H54 (cell line): ENCODE measurements around the gene TMEM233.

ENCODE experiments used
- DNase-seq: peaks from one replicate; pipeline ENCODE4 v3.0.0; 2011; ENCODE audit warnings: low spot score, mixed read lengths; ENCODE audit not compliant: insufficient read length
- FAIRE-seq: peaks from 3 replicates; lab custom pipeline; 2011; peaks lifted over from hg19 to GRCh38; lab: Jason Lieb, UNC
- POLR2A ChIP-seq: IDR thresholded peaks from 2 replicates; pipeline ENCODE4 v1.6.1; 2011; ENCODE audit warnings: low read depth, mild to moderate bottlenecking, low read length

TMEM233 gene

DNA sequence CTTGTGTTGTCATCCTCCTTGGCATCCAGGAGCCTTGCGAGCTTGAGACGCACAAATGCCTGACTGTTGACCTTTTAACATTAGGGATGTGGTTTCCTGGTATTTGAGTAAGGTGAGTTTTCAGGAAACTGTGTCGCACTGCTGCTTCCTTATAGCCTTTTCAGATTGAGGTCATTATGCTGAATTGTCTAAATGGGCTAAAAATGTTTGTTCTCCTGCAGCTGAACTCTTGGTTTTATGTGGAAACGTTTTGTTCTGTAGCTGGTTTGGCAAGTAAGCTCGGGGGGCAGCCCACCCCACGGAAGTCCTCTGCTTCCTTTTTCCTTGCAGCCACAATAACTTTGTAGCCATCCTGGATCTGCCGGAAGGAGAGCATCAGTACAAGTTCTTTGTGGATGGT is 80.1 kb downstream of the TMEM233 start:
- TF ChIP-seq POLR2A, result no peak
- FAIRE-seq, result no peak
- DNase-seq, result no peak

DNA sequence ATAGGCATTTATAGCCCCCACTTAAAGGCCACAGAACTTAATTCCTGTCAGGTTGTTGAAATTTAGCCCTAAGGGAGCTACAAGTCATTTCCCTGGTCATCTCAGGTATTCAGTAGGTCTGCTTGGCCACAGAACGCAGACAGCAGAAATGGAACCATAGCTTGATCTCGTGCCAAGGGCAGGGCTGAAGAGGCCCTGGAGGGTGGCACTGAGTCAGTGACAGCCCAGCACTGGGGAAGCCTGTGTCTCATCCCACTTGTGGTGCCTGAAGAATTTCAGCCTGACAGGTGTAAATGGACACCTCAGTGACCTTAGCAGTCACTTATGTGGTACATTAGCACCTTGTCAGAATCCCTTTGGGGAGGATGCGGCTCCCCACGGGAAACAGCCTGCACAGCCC is 81.0 kb downstream of the TMEM233 start:
- FAIRE-seq, result no peak
- TF ChIP-seq POLR2A, result no peak
- no peak for DNase-seq

DNA sequence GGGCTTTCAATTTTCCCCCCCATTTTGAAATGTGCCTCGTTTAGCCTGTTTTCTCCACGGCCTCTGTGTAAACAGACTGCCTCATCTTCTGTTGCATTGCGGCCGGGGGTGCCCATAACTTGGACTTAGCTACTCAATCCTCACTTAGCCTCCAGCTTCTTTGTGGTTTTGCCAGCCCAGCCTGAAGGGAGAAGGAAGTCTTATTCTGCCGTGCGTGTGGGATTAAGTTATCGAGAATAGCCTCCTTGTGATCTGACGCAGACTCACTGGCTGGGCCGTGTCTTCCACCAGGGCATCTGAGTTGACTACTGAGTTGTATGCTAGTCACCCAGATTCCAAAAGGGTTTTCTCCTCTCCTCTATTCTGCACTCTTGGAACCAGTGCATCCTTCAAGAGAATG is 82.4 kb downstream of the TMEM233 start:
- TF ChIP-seq POLR2A, result no peak
- no peak for DNase-seq
- FAIRE-seq, result no peak

DNA sequence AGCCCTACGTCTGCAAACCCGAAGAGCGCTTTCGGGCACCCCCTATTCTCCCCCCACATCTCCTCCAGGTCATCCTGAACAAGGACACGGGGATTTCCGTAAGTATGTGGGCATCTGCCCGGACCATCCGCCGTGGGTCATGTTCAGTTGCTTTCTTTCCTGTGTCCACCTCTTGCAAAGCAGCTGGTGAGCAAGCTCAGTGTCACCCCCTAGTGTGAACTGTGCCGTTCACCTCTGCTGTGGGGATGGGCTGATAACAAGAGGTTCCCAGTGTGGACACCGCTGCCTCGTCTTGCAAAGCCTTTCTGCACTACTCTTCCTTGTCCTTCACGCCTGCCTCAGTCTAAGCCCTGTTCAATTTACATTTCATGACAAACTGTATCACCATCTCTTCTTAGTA is 83.0 kb downstream of the TMEM233 start:
- DNase-seq (no peak), FAIRE-seq (no peak)

DNA sequence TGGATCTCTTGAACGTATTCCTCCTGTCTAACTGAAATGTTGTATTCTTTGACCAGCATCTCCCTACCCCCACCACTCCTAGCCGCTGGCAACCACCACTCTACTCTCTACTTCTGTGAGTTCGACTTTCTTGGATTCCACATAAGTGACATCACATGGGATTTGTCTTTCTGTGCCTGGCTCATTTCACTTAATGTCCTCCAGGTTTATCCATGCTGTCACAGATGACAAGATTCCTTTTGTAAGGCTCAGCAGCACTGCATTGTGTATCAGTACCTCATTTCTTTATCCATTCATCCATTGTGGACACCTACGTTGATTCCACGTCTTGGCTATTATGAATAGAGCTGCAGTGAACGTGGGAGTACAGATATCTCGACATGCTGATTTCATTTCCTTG is 84.9 kb downstream of the TMEM233 start:
- FAIRE-seq (no peak), DNase-seq (no peak)
- no peak for TF ChIP-seq POLR2A

More for the DNA sequence above, 83.0 kb downstream of the TMEM233 start:
- TF ChIP-seq POLR2A, result no peak

DNA sequence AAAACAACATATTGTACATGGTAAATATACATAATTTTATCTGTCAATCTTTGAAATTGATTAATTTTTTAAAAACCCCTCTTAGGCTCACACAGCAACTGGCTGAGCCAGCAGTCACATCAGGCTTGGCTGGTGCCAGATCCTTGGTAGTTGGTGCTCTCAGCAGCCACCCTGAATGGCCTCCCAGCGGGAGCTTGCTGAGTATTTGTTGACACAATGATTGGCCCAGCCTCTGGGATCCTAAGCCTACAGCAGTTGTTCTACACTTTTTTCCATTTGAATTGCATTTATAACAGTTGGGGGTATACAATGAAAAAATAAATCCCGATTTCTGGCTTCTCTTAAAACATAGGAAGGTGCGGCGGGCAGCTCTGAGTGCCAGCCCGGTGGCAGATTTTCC is 85.5 kb downstream of the TMEM233 start:
- FAIRE-seq, result no peak
- no peak for TF ChIP-seq POLR2A
- no peak for DNase-seq

DNA sequence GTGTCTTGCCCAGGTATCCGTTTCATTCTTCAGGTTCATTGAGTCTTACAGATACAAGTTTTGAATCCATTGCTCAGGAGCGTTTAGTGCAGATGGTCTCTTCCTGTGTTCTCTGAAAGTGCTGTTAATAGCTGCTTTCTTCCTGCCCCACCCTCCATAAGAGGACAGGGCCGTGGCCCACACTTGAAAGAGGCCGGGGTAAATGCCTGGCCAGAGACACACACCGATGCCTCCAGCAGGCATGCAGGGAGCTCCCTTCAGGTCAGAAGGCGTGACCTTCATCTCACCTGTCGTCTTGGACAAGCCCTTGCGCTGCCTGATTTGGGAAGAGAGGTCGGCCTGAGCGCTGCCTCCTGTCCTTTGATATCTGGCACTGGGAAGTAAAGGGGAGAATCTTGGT is 85.9 kb downstream of the TMEM233 start:
- no peak for DNase-seq
- FAIRE-seq, result no peak
- TF ChIP-seq POLR2A, result no peak

DNA sequence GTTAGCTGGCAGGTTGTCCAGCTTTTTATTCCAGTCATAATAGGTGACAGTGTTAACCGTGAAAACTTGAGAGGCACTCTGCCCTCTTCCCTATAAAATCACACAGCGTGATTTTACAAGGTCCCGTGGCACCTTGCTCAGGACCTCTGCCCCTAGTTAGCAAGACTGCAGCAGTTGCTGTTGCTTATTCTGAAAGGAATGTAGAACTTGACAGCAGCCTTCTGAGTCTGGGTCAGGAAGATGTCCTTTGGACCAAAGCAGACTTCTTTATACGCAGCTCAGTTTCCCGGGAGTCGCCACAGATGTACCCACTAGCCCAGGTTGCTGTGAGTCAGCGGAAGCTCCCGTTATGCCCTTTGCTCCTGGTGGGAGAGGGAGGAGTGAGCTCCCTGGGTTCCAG is 87.5 kb downstream of the TMEM233 start:
- TF ChIP-seq POLR2A, result no peak

DNA sequence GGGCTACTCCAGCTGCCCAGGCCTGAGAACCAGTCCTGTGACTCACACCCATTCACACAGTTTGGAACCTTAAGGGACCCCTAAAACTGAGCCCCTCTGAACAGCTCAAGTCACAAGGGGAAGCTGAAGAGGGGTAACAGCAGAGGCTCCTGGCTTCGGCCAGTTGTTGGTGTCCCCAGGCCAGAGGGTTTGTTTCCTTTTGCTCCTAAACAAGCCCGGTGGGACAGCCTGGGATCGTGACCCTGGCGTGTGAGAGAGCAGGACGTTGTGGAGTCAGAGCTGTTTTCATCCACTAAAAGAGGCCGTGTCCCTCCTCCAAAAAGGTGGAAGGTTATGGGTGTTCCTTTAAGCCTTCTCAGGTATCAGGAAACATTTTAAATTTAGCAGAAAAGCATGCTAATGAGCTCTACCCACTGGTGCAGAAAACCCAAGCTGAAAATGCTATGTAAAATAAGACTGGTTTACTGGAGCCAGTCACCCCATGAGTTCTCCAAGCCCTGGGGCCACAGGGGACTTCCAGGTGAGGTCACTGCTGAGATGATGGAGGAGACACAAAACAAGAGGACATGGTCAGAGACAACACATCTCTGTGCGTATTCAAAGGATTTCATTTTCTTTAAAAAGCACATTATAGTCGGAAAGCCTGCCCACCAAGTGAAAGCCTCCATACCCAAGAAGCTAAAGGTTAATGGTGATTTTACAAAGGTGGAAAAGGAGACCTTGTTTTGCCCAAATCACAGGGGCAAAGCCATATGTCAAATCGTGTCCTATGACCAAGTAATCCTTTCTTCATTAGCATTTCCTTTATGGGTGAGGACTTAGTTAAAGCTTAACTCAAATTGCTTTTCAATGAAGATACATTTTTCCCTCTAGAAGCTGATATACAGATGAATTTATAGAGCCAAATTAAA is 88.4 kb downstream of the TMEM233 start:
- no peak for DNase-seq
- no peak for FAIRE-seq
- TF ChIP-seq POLR2A, result no peak

More for the DNA sequence above, 87.5 kb downstream of the TMEM233 start:
- DNase-seq, result no peak
- FAIRE-seq, result no peak

DNA sequence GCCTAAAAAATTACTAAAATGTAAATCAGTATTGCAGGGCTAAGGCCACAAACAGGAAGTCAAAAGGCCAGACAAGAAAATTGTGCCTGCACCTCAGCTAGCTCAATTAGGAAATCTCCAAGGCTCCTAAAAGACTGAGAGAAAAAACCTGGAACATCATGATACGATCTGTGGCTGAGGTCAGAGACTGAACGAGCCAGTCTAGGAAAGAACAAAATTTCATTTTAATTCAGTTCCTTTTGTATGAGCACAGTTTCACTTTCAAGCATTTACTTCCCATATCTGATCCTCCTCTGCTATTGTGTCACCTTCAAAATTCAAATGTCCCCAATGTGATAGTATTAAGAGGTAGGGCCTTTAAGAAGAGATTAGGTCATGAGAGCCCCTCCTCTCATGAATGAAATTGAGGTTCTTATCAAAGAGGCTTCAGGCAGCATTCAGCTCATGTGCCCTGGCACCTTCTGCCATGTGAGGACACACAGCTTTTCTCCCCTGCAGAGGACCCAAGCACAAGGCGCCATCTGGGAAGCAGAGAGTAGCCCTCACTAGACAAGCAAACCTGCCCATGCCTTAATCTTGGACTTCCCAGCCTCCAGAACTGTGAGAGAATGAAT is 89.2 kb downstream of the TMEM233 start:
- no peak for FAIRE-seq
- TF ChIP-seq POLR2A, result no peak

DNA sequence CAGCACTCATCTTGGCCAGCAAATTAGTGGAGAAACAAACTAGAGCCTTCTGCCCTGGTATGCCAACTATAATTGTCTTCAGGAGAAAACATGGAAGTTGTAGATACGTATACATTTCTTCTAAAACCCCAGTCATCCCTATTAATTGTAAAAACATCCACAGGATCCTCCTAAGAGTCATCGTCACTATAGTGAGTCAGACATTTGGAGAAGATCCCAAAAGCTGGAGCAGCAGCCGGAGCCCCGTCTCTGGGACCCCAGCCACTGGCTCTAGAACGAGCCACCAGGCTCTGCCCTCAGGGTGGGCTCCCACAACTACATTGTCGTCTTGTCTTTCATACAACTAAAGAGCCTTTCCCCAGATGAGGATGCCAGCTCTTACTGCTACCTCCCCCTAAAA is 89.8 kb downstream of the TMEM233 start:
- FAIRE-seq, result no peak
- peak; percentile 22 for DNase-seq

More for the DNA sequence above, 89.2 kb downstream of the TMEM233 start:
- DNase-seq, result no peak

DNA sequence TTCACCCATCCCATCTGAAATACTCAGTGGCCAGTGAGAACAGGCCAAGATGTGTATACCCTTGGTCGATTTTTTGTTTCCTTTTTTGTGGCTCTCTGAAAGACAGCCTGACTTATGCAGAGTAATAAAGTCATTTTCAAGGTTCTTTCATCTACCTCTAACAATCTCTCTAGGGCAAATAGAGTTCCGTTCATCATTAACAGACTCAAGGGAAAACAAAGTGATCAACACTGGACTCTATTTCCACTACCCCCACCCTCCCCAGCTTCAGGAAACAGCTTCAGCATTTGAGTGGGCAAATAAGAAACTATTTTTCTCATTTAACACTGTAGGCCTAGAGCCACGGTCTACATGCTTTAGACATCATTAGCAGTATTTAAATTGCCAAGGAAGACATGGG is 90.2 kb downstream of the TMEM233 start:
- FAIRE-seq (no peak), DNase-seq (no peak)
- TF ChIP-seq POLR2A, result no peak

More for the DNA sequence above, 89.8 kb downstream of the TMEM233 start:
- TF ChIP-seq POLR2A, result no peak

DNA sequence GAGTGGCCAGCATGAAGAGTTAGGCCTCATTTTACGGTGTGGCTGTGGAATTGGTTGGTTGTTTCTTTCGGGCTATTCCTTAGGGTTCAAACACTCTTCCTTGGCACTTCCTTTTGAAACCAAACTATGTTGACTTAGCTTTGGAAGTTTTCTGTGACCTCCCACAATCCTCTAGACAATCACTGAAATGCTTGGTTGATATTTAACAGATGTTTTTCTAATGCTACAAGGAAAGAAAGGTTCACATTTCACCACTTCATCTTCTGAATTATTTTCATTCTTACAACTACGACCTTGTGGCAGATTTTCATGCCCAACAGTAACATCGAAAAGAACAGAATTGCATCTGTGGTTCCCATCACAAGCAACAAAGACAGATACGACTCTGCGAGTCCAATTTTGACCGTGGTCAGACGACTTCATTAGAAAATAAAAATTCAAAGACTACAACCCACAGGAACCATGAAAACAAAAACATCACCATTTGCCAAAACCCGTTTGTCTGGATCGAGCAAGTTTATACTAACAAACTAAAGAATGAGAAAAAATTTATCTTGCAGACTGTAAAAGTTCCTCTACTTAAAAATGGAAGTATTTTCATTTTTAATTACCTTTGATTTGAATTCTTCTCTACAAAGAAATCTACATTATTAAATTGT is 91.3 kb downstream of the TMEM233 start:
- DNase-seq (no peak), FAIRE-seq (no peak)
- TF ChIP-seq POLR2A, result no peak

DNA sequence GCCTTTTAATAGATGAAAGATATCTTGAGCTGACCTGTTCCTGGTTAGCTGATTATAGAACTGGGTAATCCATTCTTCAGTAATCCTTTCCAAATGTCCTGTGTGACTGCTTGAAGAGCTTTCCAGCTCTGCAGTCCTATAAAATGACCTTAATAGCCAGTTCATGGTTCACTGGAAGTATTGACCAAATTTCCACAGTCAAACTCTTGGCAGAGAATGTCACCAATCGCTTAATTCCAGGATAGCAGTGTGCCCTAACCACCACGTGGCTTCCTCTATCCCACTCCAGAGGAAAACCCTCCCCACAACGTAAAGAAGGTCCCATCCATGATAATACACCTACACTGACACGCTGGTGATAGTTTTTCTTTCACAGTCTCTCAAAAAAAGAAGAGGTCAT is 91.8 kb downstream of the TMEM233 start:
- FAIRE-seq, result no peak
- TF ChIP-seq POLR2A, result no peak
- DNase-seq, result no peak
